ENCODE data around the gene AGBL4.

AGBL4 gene

GRCh38 chr1:48864913-48865312, 1158.8 kb downstream of the AGBL4 start:
- no peak for DNase-seq
- no peak for ATAC-seq (ENCODE audit: insufficient read depth, low read depth)

DNA sequence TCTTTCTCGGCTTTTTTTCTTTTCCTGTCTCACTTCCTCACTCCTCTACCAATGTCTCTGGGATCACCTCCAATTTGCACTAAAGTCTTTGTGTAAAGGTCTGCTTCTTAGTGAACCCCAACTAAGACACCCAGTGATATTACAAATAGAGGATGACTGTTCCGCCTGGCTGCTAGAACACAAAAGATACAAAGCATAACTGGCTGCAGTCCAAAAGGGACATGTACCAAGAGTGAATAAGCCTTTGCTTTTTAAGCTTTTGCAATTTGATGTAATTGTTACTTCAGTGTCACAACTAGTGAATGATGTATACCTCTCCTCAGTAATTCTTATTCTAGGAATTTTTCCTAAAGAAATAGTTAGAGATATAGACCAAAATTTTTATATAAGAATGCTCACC, 1164.3 kb downstream of the AGBL4 start:
- Histone ChIP-seq H3K4me2 (ENCODE audit: insufficient read depth, low read length) (no peak overlapping the region), H3K9ac (ENCODE audit: low read depth, low read length) (no peak overlapping the region), H3K36me3 (ENCODE audit: insufficient read depth, low read length) (no peaks in the 10 kb centered on the region), H3K27me3 (ENCODE audit: insufficient read depth, low read length, poor library complexity) (no peaks in the 10 kb centered on the region), H3K9me3 (ENCODE audit: insufficient read depth, low read length, severe bottlenecking) (no peaks in the 10 kb centered on the region), H4K20me1 (ENCODE audit: insufficient read depth, low read length) (no peaks in the 10 kb centered on the region), H3K79me2 (ENCODE audit: insufficient read depth, low read length) (no peaks in the 10 kb centered on the region), H3K27ac (ENCODE audit: low read length) (no peak overlapping the region), H3K4me1 (ENCODE audit: insufficient read depth, low read length) (no peaks in the 10 kb centered on the region), H3K4me3 (ENCODE audit: low read depth in 1 of 2, low read length in 2 of 2) (no peak overlapping the region), H2AFZ (ENCODE audit: low read depth, low read length) (no peak overlapping the region)
- ATAC-seq (ENCODE audit: insufficient read depth, low read depth) (no peak), DNase-seq (no peak)
- TF ChIP-seq, protein P1, sequence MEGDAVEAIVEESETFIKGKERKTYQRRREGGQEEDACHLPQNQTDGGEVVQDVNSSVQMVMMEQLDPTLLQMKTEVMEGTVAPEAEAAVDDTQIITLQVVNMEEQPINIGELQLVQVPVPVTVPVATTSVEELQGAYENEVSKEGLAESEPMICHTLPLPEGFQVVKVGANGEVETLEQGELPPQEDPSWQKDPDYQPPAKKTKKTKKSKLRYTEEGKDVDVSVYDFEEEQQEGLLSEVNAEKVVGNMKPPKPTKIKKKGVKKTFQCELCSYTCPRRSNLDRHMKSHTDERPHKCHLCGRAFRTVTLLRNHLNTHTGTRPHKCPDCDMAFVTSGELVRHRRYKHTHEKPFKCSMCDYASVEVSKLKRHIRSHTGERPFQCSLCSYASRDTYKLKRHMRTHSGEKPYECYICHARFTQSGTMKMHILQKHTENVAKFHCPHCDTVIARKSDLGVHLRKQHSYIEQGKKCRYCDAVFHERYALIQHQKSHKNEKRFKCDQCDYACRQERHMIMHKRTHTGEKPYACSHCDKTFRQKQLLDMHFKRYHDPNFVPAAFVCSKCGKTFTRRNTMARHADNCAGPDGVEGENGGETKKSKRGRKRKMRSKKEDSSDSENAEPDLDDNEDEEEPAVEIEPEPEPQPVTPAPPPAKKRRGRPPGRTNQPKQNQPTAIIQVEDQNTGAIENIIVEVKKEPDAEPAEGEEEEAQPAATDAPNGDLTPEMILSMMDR (IDR thresholded peaks at IDR 0.05; ENCODE audit: borderline replicate concordance, extremely low read depth, low read length, poor library complexity, severe bottlenecking), result no peak
- no peak for TF ChIP-seq EZH2 (IDR thresholded peaks at IDR 0.05; ENCODE audit: borderline replicate concordance, low read depth, low read length, severe bottlenecking)

More at GRCh38 chr1:48864913-48865312, 1158.8 kb downstream of the AGBL4 start:
- Histone ChIP-seq H3K9ac (ENCODE audit: low read depth, low read length) (no peak overlapping the region), H3K9me3 (ENCODE audit: insufficient read depth, low read length, severe bottlenecking) (no peaks in the 10 kb centered on the region), H3K4me3 (ENCODE audit: low read depth in 1 of 2, low read length in 2 of 2) (no peak overlapping the region), H3K79me2 (ENCODE audit: insufficient read depth, low read length) (no peaks in the 10 kb centered on the region), H3K4me2 (ENCODE audit: insufficient read depth, low read length) (no peak overlapping the region), H3K27ac (ENCODE audit: low read length) (no peak overlapping the region), H2AFZ (ENCODE audit: low read depth, low read length) (no peak overlapping the region), H3K36me3 (ENCODE audit: insufficient read depth, low read length) (no peaks in the 10 kb centered on the region), H4K20me1 (ENCODE audit: insufficient read depth, low read length) (no peaks in the 10 kb centered on the region), H3K4me1 (ENCODE audit: insufficient read depth, low read length) (no peaks in the 10 kb centered on the region), H3K27me3 (ENCODE audit: insufficient read depth, low read length, poor library complexity) (no peaks in the 10 kb centered on the region)
- TF ChIP-seq EZH2 (IDR thresholded peaks at IDR 0.05; ENCODE audit: borderline replicate concordance, low read depth, low read length, severe bottlenecking), result no peak
- TF ChIP-seq, protein P1 (IDR thresholded peaks at IDR 0.05; ENCODE audit: borderline replicate concordance, extremely low read depth, low read length, poor library complexity, severe bottlenecking), result no peak

GRCh38 chr1:48858200-48858920, 1165.4 kb downstream of the AGBL4 start:
- Histone ChIP-seq H3K9ac (ENCODE audit: low read depth, low read length) (no peak overlapping the region), H3K4me1 (ENCODE audit: insufficient read depth, low read length) (no peaks in the 10 kb centered on the region), H3K36me3 (ENCODE audit: insufficient read depth, low read length) (no peaks in the 10 kb centered on the region), H4K20me1 (ENCODE audit: insufficient read depth, low read length) (no peaks in the 10 kb centered on the region), H3K27me3 (ENCODE audit: insufficient read depth, low read length, poor library complexity) (no peaks in the 10 kb centered on the region), H3K4me2 (ENCODE audit: insufficient read depth, low read length) (no peak overlapping the region), H2AFZ (ENCODE audit: low read depth, low read length) (no peak overlapping the region), H3K4me3 (ENCODE audit: low read depth in 1 of 2, low read length in 2 of 2) (no peak overlapping the region), H3K79me2 (ENCODE audit: insufficient read depth, low read length) (no peaks in the 10 kb centered on the region), H3K27ac (ENCODE audit: low read length) (no peak overlapping the region), H3K9me3 (ENCODE audit: insufficient read depth, low read length, severe bottlenecking) (no peaks in the 10 kb centered on the region)
- DNase-seq (no peak), ATAC-seq (ENCODE audit: insufficient read depth, low read depth) (no peak)
- no peak for TF ChIP-seq EZH2 (IDR thresholded peaks at IDR 0.05; ENCODE audit: borderline replicate concordance, low read depth, low read length, severe bottlenecking)
- TF ChIP-seq, protein P1 (IDR thresholded peaks at IDR 0.05; ENCODE audit: borderline replicate concordance, extremely low read depth, low read length, poor library complexity, severe bottlenecking), result no peak
